Thyroid gland (tissue), 4 donors: Measurements from ENCODE around the gene ATP6V0D1. TPM values are rescaled to one million over a fixed set of nuclear protein-coding genes. Genes with fewer than 3 reads are reported as not detected.
"Not testable (repeated sequence)": the region's sequence is repeated elsewhere in the genome, so short reads cannot be mapped to it uniquely, and the experiment has no call there.

Experiments used
- DNase-seq, 2 donors: peaks; one replicate each; pipeline ENCODE4 v3.0.0-alpha.2; 2019
- H3K27ac ChIP-seq, 3 donors: fragments of 200-600 bp; sonication (generic); 1 replicate in 2 of 3; 2 replicates in 1 of 3; pipeline ENCODE4 v1.5.1; 2016 to 2019; ENCODE audit warnings: mild to moderate bottlenecking in 1 of 3, moderate library complexity in 1 of 3
- H3K27me3 ChIP-seq: fragments of 200-600 bp; sonication (generic); one replicate; pipeline ENCODE4 v1.5.1; 2019
- H3K36me3 ChIP-seq, 2 donors: fragments of 200-600 bp; sonication (generic); one replicate each; pipeline ENCODE4 v1.5.1; 2016 to 2019
- H3K4me1 ChIP-seq, 2 donors: fragments of 200-600 bp; sonication (generic); one replicate each; pipeline ENCODE4 v1.5.1; 2017 to 2019
- H3K4me3 ChIP-seq, 3 donors: fragments of 200-600 bp; sonication (generic); replicated peaks in 1 of 3; 1 replicate in 2 of 3; 2 replicates in 1 of 3; pipeline ENCODE4 v1.5.1; 2016; ENCODE audit warnings: mild to moderate bottlenecking in 1 of 3
- H3K9me3 ChIP-seq: fragments of 200-600 bp; sonication (generic); one replicate; pipeline ENCODE4 v1.5.1; 2017
- CTCF ChIP-seq, 6 experiments: fragments of 200-600 bp in 3 of 6; fragments of 450-650 bp in 3 of 6; sonication (generic) in 3 of 6; IDR thresholded peaks; one replicate each; pipeline ENCODE4 v1.5.1; 2016 to 2019; ENCODE audit warnings: antibody characterized with exemption in 6 of 6, mild to moderate bottlenecking in 2 of 6, inconsistent platforms in 1 of 6, moderate library complexity in 1 of 6
- POLR2A ChIP-seq, 2 donors: fragments of 450-650 bp; IDR thresholded peaks; one replicate each; pipeline ENCODE4 v1.6.1; 2017; ENCODE audit warnings: antibody characterized with exemption in 2 of 2, mild to moderate bottlenecking in 2 of 2, moderate library complexity in 1 of 2
- WGBS, 2 donors: methylation state at CpG; one replicate each; pipeline ENCODE4 v1.1.5; 2017; 5-methylcytosine and 5-hydroxymethylcytosine counted together
- intact Hi-C: fragments of 100-400 bp; cut with DNase I; formaldehyde crosslinking; loops from one replicate; pipeline ENCODE4 v1.15.1; 2023
- total RNA-seq, 4 donors: library from RNA; depleted of rRNA; stranded (reverse); fragments of >200 nt; gene quantifications; one replicate each; pipeline ENCODE4 v1.2.3, GENCODE V29; 2016

The ATP6V0D1 gene
- total RNA-seq, 4 donors from 2014 or later = 110 to 238 (median 142) TPM

GRCh38 chr16:67499106-67499505 lies 18.1 kb upstream of the ATP6V0D1 start:
- peaks cover 0 to 5% of the 10 kb centered on the region in 2 donors for H3K4me1 ChIP-seq
- no peak overlapping the region for H3K4me3 ChIP-seq
- H3K27ac ChIP-seq = no peak overlapping the region
- intact Hi-C loops = no loop called here
- DNase-seq = no peak
- TF ChIP-seq CTCF (IDR thresholded peaks at IDR 0.05) (no peak), POLR2A (IDR thresholded peaks at IDR 0.05) (no peak)
- H3K36me3 ChIP-seq = no peaks in the 10 kb centered on the region
- no peaks in the 10 kb centered on the region for H3K9me3 ChIP-seq
- 62 to 70% methylated on average over 4 of the region's 4 CpGs for WGBS, 2 donors
- no peaks in the 10 kb centered on the region for H3K27me3 ChIP-seq

- Histone ChIP-seq H3K27ac (no peak overlapping the region), H3K27me3 (no peaks in the 10 kb centered on the region), H3K4me1 (peaks cover 0 to 6% of the 10 kb centered on the region in 2 donors), H3K36me3 (no peaks in the 10 kb centered on the region), H3K4me3 (no peak overlapping the region), H3K9me3 (no peaks in the 10 kb centered on the region)
- DNase-seq = no peak
- intact Hi-C loops = no loop called here
- TF ChIP-seq POLR2A (IDR thresholded peaks at IDR 0.05) = no peak
- TF ChIP-seq CTCF (IDR thresholded peaks at IDR 0.05) = no peak
- 91 to 92% methylated on average over 8 of the region's 8 CpGs for WGBS, 2 donors
Measured at GRCh38 chr16:67490335-67491096, 9.6 kb upstream of the ATP6V0D1 start.

- Histone ChIP-seq H3K9me3 (no peaks in the 10 kb centered on the region), H3K27me3 (no peaks in the 10 kb centered on the region), H3K4me3 (no peak overlapping the region), H3K36me3 (no peaks in the 10 kb centered on the region), H3K4me1 (peaks cover 0 to 5% of the 10 kb centered on the region in 2 donors), H3K27ac (no peak overlapping the region)
- TF ChIP-seq POLR2A (IDR thresholded peaks at IDR 0.05) (no peak), CTCF (IDR thresholded peaks at IDR 0.05) (no peak)
- no peak for DNase-seq
- 74 to 79% methylated on average over 4 of the region's 4 CpGs for WGBS, 2 donors
- intact Hi-C loops = no loop called here
Measured at GRCh38 chr16:67489401-67490083, 8.6 kb upstream of the ATP6V0D1 start.

- intact Hi-C loops, H3K27ac ChIP-seq, H3K4me3 ChIP-seq, H3K36me3 ChIP-seq, H3K4me1 ChIP-seq, H3K9me3 ChIP-seq, H3K27me3 ChIP-seq, DNase-seq: not testable (repeated sequence)
- 94 to 95% methylated on average over 4 of the region's 4 CpGs for WGBS, 2 donors
Measured at GRCh38 chr16:67487561-67487960, 6.6 kb upstream of the ATP6V0D1 start.

- no peaks in the 10 kb centered on the region for H3K9me3 ChIP-seq
- no peak for DNase-seq
- peaks cover 3 to 14% of the 10 kb centered on the region in 2 donors for H3K4me1 ChIP-seq
- intact Hi-C loops = no loop called here
- H3K36me3 ChIP-seq = no peaks in the 10 kb centered on the region
- no peak overlapping the region for H3K4me3 ChIP-seq
- no peaks in the 10 kb centered on the region for H3K27me3 ChIP-seq
- WGBS, 2 donors = 73 to 80% methylated on average over 3 of the region's 3 CpGs
- H3K27ac ChIP-seq = no peak overlapping the region
- TF ChIP-seq CTCF (IDR thresholded peaks at IDR 0.05) (no peak), POLR2A (IDR thresholded peaks at IDR 0.05) (no peak)
Measured at GRCh38 chr16:67486805-67487204, 5.8 kb upstream of the ATP6V0D1 start.
